Suppressor macrophage treated with lipopolysaccharide for 1 hour (primary cell): ENCODE data around the gene TRAF3.
"Not testable (repeated sequence)": the region's sequence is repeated elsewhere in the genome, so short reads cannot be mapped to it uniquely, and the experiment has no call there.

Experiments used
- DNase-seq, 3 donors: peaks; one replicate each; pipeline ENCODE4 v3.0.0-alpha.2; 2020 to 2022

Gene TRAF3

GRCh38 chr14:102809870-102810269, 32.6 kb downstream of the TRAF3 start:
- DNase-seq, result no peak

- no peak for DNase-seq
Observed at GRCh38 chr14:102810523-102810922, 33.3 kb downstream of the TRAF3 start.

GRCh38 chr14:102811254-102811963, 34.2 kb downstream of the TRAF3 start:
- no peak for DNase-seq

- DNase-seq, result no peak
Observed at GRCh38 chr14:102811971-102812370, 34.7 kb downstream of the TRAF3 start.

GRCh38 chr14:102813691-102814090, 36.4 kb downstream of the TRAF3 start:
- DNase-seq, result no peak

- DNase-seq, result no peak
Observed at GRCh38 chr14:102817318-102817717, 40.1 kb downstream of the TRAF3 start.

- peak in 2 of 3 donors; percentile 24 to 28 for DNase-seq
Observed at GRCh38 chr14:102817942-102818940, 41.0 kb downstream of the TRAF3 start.

GRCh38 chr14:102819176-102819628, 42.0 kb downstream of the TRAF3 start:
- DNase-seq, result peak in 2 of 3 donors; percentile 29 to 46

GRCh38 chr14:102819747-102820330, 42.6 kb downstream of the TRAF3 start:
- DNase-seq, result no peak

- no peak for DNase-seq
Observed at GRCh38 chr14:102821252-102821651, 44.0 kb downstream of the TRAF3 start.

- peak; percentile 37 to 74 (median 38) for DNase-seq
Observed at GRCh38 chr14:102822311-102822863, 45.1 kb downstream of the TRAF3 start.

GRCh38 chr14:102822887-102823286, 45.6 kb downstream of the TRAF3 start:
- DNase-seq, result not testable (repeated sequence)

- DNase-seq, result no peak
Observed at GRCh38 chr14:102823546-102823945, 46.3 kb downstream of the TRAF3 start.

GRCh38 chr14:102824832-102825231, 47.6 kb downstream of the TRAF3 start:
- DNase-seq, result peak in 1 of 3 donors; percentile 42

GRCh38 chr14:102825307-102826095, 48.3 kb downstream of the TRAF3 start:
- DNase-seq, result no peak

- no peak for DNase-seq
Observed at GRCh38 chr14:102826161-102826560, 48.9 kb downstream of the TRAF3 start.

- no peak for DNase-seq
Observed at GRCh38 chr14:102826751-102827675, 49.8 kb downstream of the TRAF3 start.

GRCh38 chr14:102827716-102828115, 50.5 kb downstream of the TRAF3 start:
- DNase-seq, result no peak

- DNase-seq, result no peak
Observed at GRCh38 chr14:102828151-102828550, 50.9 kb downstream of the TRAF3 start.

- no peak for DNase-seq
Observed at GRCh38 chr14:102829016-102829548, 51.8 kb downstream of the TRAF3 start.
